Panc1 (cell line): ENCODE data around the gene MACROD2. TPM values are rescaled to one million over a fixed set of nuclear protein-coding genes. Genes with fewer than 3 reads are reported as not detected.

Source experiments
- ATAC-seq: fragments of 200-7000 bp; cut with Tn5 transposase; 2 replicates; pipeline ENCODE4 v1.9.1; 2020; ENCODE audit warnings: mild to moderate bottlenecking, moderate library complexity
- BruUV-seq: library from RNA; stranded (reverse); fragments of 400-500 nt; replicated peaks from 2 replicates; lab custom pipeline; 2021; lab: Mats Ljungman, UMichigan
- CTCF ChIA-PET: fragments of 300-600 bp; sonication (Branson Sonifier 250); formaldehyde crosslinking; loops from one replicate; lab custom pipeline; 2022; ENCODE audit warnings: antibody characterized with exemption; lab: Charles Lee
- POLR2A ChIA-PET: fragments of 300-600 bp; sonication (Branson Sonifier 250); formaldehyde crosslinking; loops from one replicate; lab custom pipeline; 2022; ENCODE audit warnings: antibody characterized with exemption; lab: Charles Lee
- DNase-seq: peaks from one replicate; pipeline ENCODE4 v3.0.0-alpha.2; 2010; ENCODE audit warnings: low read depth, low spot score
- H3K27ac ChIP-seq: 2 replicates; pipeline ENCODE4 v1.5.1; 2011; ENCODE audit warnings: mild to moderate bottlenecking, low read length, inconsistent platforms
- H3K27me3 ChIP-seq: fragments of 200-500 bp; sonication (Bioruptor generic); 2 replicates; pipeline ENCODE4 v1.6.0; 2014; ENCODE audit warnings: low read length, inconsistent platforms; ENCODE audit not compliant: control insufficient read depth, insufficient read depth
- H3K36me3 ChIP-seq: fragments of 200-500 bp; sonication (Bioruptor generic); 2 replicates; pipeline ENCODE4 v1.5.1; 2014; ENCODE audit warnings: inconsistent platforms, mild to moderate bottlenecking, low read length, moderate library complexity; ENCODE audit not compliant: control insufficient read depth, insufficient read depth
- H3K4me1 ChIP-seq: 2 replicates; pipeline ENCODE4 v1.5.1; 2011; ENCODE audit warnings: inconsistent platforms, mild to moderate bottlenecking, low read length, moderate library complexity; ENCODE audit not compliant: control insufficient read depth, insufficient read depth
- H3K4me3 ChIP-seq, 2 experiments: 2 replicates each; pipeline ENCODE4 v1.5.1; 2011 to 2012; ENCODE audit warnings: low read depth in 2 of 2, low read length in 2 of 2, mild to moderate bottlenecking in 2 of 2, inconsistent platforms in 1 of 2, moderate library complexity in 1 of 2
- H3K9me3 ChIP-seq: fragments of 200-500 bp; sonication (Bioruptor generic); 2 replicates; pipeline ENCODE4 v1.5.1; 2014; ENCODE audit warnings: low read depth, mild to moderate bottlenecking, inconsistent platforms, low read length, moderate library complexity; ENCODE audit not compliant: control insufficient read depth, insufficient read depth
- CTCF ChIP-seq: fragments of 450-650 bp; IDR thresholded peaks from 2 replicates; pipeline ENCODE4 v1.5.1; 2017; ENCODE audit warnings: mild to moderate bottlenecking
- POLR2AphosphoS5 ChIP-seq: IDR thresholded peaks from 2 replicates; pipeline ENCODE4 v1.6.1; 2012; ENCODE audit warnings: mild to moderate bottlenecking, low read depth, low read length, moderate library complexity
- REST ChIP-seq, 2 experiments: IDR thresholded peaks; 2 replicates each; pipeline ENCODE4 v1.6.1; 2011 to 2012; ENCODE audit warnings: low read depth in 2 of 2, control low read depth in 1 of 2, low read length in 1 of 2, mild to moderate bottlenecking in 1 of 2, moderate library complexity in 1 of 2; ENCODE audit not compliant: insufficient read depth in 1 of 2
- SIN3A ChIP-seq: IDR thresholded peaks from 2 replicates; pipeline ENCODE4 v1.6.1; 2012; ENCODE audit warnings: low read depth, mild to moderate bottlenecking, low read length, moderate library complexity, borderline replicate concordance; ENCODE audit not compliant: insufficient read depth
- TCF7L2 ChIP-seq: IDR thresholded peaks from 2 replicates; pipeline ENCODE4 v1.6.1; 2011; ENCODE audit warnings: mild to moderate bottlenecking, low read depth, low read length, inconsistent platforms
- in situ Hi-C: cut with HindIII; loops from 2 replicates; pipeline ENCODE4 v1.10.0; 2016; ENCODE audit warnings: low sequenced_read_pairs, low pct_unique_long_range_greater_than_20kb
- intact Hi-C: fragments of 100-400 bp; cut with micrococcal nuclease; formaldehyde crosslinking; loops from one replicate; pipeline ENCODE4 v1.10.0; 2022; ENCODE audit not compliant: unreplicated experiment
- total RNA-seq: library from RNA; stranded (reverse); gene quantifications from one replicate; pipeline ENCODE4 v1.2.1, GENCODE V29; 2021; ENCODE audit not compliant: unreplicated experiment

Gene MACROD2
- total RNA-seq, 1 experiment from 2014 or later = 1.2 TPM

GRCh38 chr20:15319439-15319838 lies 1324.1 kb downstream of the MACROD2 start:
- POLR2A ChIA-PET = no interaction called here
- H3K27ac ChIP-seq = no peak overlapping the region
- in situ Hi-C loops = no loop called here
- intact Hi-C loops = no loop called here
- H3K4me1 ChIP-seq = no peaks in the 10 kb centered on the region
- no peak for TF ChIP-seq SIN3A
- TF ChIP-seq TCF7L2 = no peak
- TF ChIP-seq POLR2AphosphoS5 = no peak
- TF ChIP-seq REST (IDR thresholded peaks at IDR 0.05; ENCODE audit: insufficient read depth in 1 of 2, low read depth in 2 of 2, low read length in 1 of 2) = no peak
- no peak for TF ChIP-seq CTCF
- no TSS peak for BruUV-seq
- no peaks in the 10 kb centered on the region for H3K9me3 ChIP-seq
- DNase-seq (no peak), ATAC-seq (no peak)
- CTCF ChIA-PET = no interaction called here
- H3K36me3 ChIP-seq = no peaks in the 10 kb centered on the region
- H3K27me3 ChIP-seq = no peaks in the 10 kb centered on the region
- no peak overlapping the region for H3K4me3 ChIP-seq

GRCh38 chr20:15320941-15321340 lies 1325.6 kb downstream of the MACROD2 start:
- Histone ChIP-seq H3K9me3 (no peaks in the 10 kb centered on the region), H3K4me3 (no peak overlapping the region), H3K27ac (no peak overlapping the region), H3K4me1 (no peaks in the 10 kb centered on the region), H3K27me3 (no peaks in the 10 kb centered on the region), H3K36me3 (no peaks in the 10 kb centered on the region)
- POLR2A ChIA-PET = no interaction called here
- DNase-seq (no peak), ATAC-seq (no peak)
- BruUV-seq = no TSS peak
- TF ChIP-seq CTCF = no peak
- in situ Hi-C loops = no loop called here
- intact Hi-C loops = no loop called here
- CTCF ChIA-PET = no interaction called here

- Histone ChIP-seq H3K4me3 (no peak overlapping the region), H3K9me3 (no peaks in the 10 kb centered on the region), H3K36me3 (no peaks in the 10 kb centered on the region), H3K27me3 (no peaks in the 10 kb centered on the region), H3K4me1 (no peaks in the 10 kb centered on the region), H3K27ac (no peak overlapping the region)
- BruUV-seq = no TSS peak
- intact Hi-C loops (no loop called here), in situ Hi-C loops (no loop called here)
- DNase-seq (no peak), ATAC-seq (no peak)
- POLR2A ChIA-PET = no interaction called here
- CTCF ChIA-PET = no interaction called here
- no peak for TF ChIP-seq SIN3A
- TF ChIP-seq TCF7L2 = no peak
- TF ChIP-seq CTCF = no peak
Measured at GRCh38 chr20:15327123-15327522, 1331.8 kb downstream of the MACROD2 start.
